Measurements from ENCODE around the gene CELA2A.
"Not testable (repeated sequence)": the region's sequence is repeated elsewhere in the genome, so short reads cannot be mapped to it uniquely, and the experiment has no call there.

The CELA2A gene

GRCh38 chr1:15504436-15504835, 47.9 kb downstream of the CELA2A start:
- no peak for DNase-seq

- no peak for DNase-seq
These were observed 50.3 kb downstream of the CELA2A start for GRCh38 chr1:15506831-15507230.

- no peak for DNase-seq
These were observed 50.7 kb downstream of the CELA2A start for GRCh38 chr1:15507278-15507677.

- no peak for DNase-seq
These were observed 52.4 kb downstream of the CELA2A start for GRCh38 chr1:15508700-15509487.

- no peak for DNase-seq
These were observed 53.1 kb downstream of the CELA2A start for GRCh38 chr1:15509586-15509985.

GRCh38 chr1:15510611-15511405, 54.3 kb downstream of the CELA2A start:
- no peak for DNase-seq

GRCh38 chr1:15513192-15513591, 56.7 kb downstream of the CELA2A start:
- DNase-seq = no peak

- DNase-seq = no peak
These were observed 57.4 kb downstream of the CELA2A start for GRCh38 chr1:15513919-15514318.

GRCh38 chr1:15514557-15514956, 58.0 kb downstream of the CELA2A start:
- DNase-seq = not testable (repeated sequence)

- peak; percentile 42 to 45 for DNase-seq
These were observed 58.6 kb downstream of the CELA2A start for GRCh38 chr1:15515022-15515663.

- no peak for DNase-seq
These were observed 63.1 kb downstream of the CELA2A start for GRCh38 chr1:15519625-15520024.

- DNase-seq = not testable (repeated sequence)
These were observed 64.8 kb downstream of the CELA2A start for GRCh38 chr1:15521206-15521906.
